Prostate gland (tissue), 2 donors: ENCODE measurements around the gene ABCA8. TPM values are rescaled to one million over a fixed set of nuclear protein-coding genes. Genes with fewer than 3 reads are reported as not detected.
"Not testable (repeated sequence)": the region's sequence is repeated elsewhere in the genome, so short reads cannot be mapped to it uniquely, and the experiment has no call there.

Experiments used
- DNase-seq: peaks from one replicate; pipeline ENCODE4 v3.0.0-alpha.2; 2019; ENCODE audit warnings: low spot score
- H3K27ac ChIP-seq, 2 donors: fragments of 200-600 bp; sonication (generic); 2 replicates each; pipeline ENCODE4 v1.5.1; 2017 to 2019
- H3K27me3 ChIP-seq: fragments of 200-600 bp; sonication (generic); replicated peaks from 2 replicates; pipeline ENCODE4 v1.5.1; 2019; ENCODE audit not compliant: insufficient read depth
- H3K36me3 ChIP-seq, 2 donors: fragments of 200-600 bp; sonication (generic); 1 replicate in 1 of 2; 2 replicates in 1 of 2; pipeline versions ENCODE4 v1.5.1 to v1.8.1; 2017 to 2019
- H3K4me1 ChIP-seq: fragments of 200-600 bp; sonication (generic); replicated peaks from 2 replicates; pipeline ENCODE4 v1.5.1; 2019
- H3K4me3 ChIP-seq, 2 donors: fragments of 200-600 bp; sonication (generic); 2 replicates each; pipeline ENCODE4 v1.5.1; 2017 to 2019
- H3K9me3 ChIP-seq: fragments of 200-600 bp; sonication (generic); 2 replicates; pipeline ENCODE4 v1.5.1; 2017
- POLR2A ChIP-seq: fragments of 450-650 bp; IDR thresholded peaks from one replicate; pipeline ENCODE4 v1.6.1; 2016; ENCODE audit warnings: antibody characterized with exemption, mild to moderate bottlenecking
- POLR2AphosphoS5 ChIP-seq: sonication (generic); formaldehyde crosslinking; IDR thresholded peaks from one replicate; pipeline ENCODE4 v1.6.1; 2017; ENCODE audit warnings: antibody characterized with exemption
- WGBS: methylation state at CpG from one replicate; pipeline ENCODE4 v1.1.5; 2018; 5-methylcytosine and 5-hydroxymethylcytosine counted together
- intact Hi-C: fragments of 100-400 bp; cut with DNase I; formaldehyde crosslinking; loops from one replicate; pipeline ENCODE4 v1.14.2; 2022
- total RNA-seq, 2 donors: library from RNA; depleted of rRNA; stranded (reverse); fragments of >200 nt; gene quantifications; one replicate each; pipeline ENCODE4 v1.1.0, GENCODE V29; 2016
- TF ChIP-seq, protein P1 (sequence below), 4 experiments: fragments of 200-600 bp in 2 of 4; fragments of 450-650 bp in 2 of 4; sonication (generic) in 2 of 4; IDR thresholded peaks; 1 replicate in 3 of 4; 2 replicates in 1 of 4; pipeline ENCODE4 v1.5.1; 2016 to 2019; ENCODE audit warnings: antibody characterized with exemption in 4 of 4, mild to moderate bottlenecking in 2 of 4, moderate library complexity in 2 of 4

Gene ABCA8
- total RNA-seq, 2 donors from 2014 or later = 7.8 to 111 TPM

DNA sequence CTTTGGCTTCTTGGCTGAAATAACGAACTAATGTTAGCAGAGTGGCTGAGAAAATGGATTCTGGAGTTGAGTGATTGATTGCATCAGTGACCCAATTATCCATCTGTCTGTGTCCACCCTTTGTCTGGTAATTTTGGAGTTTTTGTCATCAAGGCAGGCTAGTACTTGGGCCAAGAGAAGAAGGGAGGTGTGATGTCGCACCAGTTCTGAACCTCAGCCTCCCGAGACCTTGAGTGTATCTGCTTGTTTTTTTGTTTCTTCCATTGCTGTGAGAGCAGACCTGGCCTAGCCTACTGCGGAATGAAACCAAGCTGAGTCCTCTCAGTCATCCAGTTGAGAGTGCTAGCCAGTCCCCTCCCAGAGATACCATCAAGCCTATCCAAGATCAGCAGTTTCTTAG is 4.5 kb downstream of the ABCA8 start:
- no peaks in the 10 kb centered on the region for H3K27me3 ChIP-seq
- no peaks in the 10 kb centered on the region for H3K36me3 ChIP-seq
- H3K4me3 ChIP-seq = no peak overlapping the region
- H3K27ac ChIP-seq = no peak overlapping the region
- TF ChIP-seq, protein P1, sequence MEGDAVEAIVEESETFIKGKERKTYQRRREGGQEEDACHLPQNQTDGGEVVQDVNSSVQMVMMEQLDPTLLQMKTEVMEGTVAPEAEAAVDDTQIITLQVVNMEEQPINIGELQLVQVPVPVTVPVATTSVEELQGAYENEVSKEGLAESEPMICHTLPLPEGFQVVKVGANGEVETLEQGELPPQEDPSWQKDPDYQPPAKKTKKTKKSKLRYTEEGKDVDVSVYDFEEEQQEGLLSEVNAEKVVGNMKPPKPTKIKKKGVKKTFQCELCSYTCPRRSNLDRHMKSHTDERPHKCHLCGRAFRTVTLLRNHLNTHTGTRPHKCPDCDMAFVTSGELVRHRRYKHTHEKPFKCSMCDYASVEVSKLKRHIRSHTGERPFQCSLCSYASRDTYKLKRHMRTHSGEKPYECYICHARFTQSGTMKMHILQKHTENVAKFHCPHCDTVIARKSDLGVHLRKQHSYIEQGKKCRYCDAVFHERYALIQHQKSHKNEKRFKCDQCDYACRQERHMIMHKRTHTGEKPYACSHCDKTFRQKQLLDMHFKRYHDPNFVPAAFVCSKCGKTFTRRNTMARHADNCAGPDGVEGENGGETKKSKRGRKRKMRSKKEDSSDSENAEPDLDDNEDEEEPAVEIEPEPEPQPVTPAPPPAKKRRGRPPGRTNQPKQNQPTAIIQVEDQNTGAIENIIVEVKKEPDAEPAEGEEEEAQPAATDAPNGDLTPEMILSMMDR (IDR thresholded peaks at IDR 0.05) = no peak
- no peak for TF ChIP-seq POLR2AphosphoS5
- TF ChIP-seq POLR2A = no peak
- WGBS = 97% methylated on average over 4 of the region's 4 CpGs
- no peaks in the 10 kb centered on the region for H3K9me3 ChIP-seq
- no peaks in the 10 kb centered on the region for H3K4me1 ChIP-seq
- intact Hi-C loops = no loop called here
- DNase-seq = no peak

DNA sequence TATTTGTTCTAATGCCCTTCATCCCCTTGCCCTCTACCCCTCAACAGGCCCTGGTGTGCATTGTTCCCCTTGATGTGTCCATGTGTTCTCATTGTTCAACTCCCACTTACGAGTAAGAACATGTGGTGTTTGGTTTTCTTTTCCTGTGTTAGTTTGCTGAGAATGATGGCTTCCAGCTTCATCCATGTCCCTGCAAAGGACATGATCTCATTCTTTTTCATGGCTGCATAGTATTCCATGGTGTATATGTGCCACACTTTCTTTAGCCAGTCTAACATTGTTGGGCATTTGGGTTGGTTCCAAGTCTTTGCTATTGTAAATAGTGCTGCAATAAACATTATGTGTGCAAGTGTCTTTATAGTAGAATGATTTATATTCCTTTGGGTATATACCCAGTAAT is 7.3 kb downstream of the ABCA8 start:
- not testable (repeated sequence) for DNase-seq, H3K9me3 ChIP-seq
- WGBS = 90% methylated on average over 1 of the region's 1 CpG

DNA sequence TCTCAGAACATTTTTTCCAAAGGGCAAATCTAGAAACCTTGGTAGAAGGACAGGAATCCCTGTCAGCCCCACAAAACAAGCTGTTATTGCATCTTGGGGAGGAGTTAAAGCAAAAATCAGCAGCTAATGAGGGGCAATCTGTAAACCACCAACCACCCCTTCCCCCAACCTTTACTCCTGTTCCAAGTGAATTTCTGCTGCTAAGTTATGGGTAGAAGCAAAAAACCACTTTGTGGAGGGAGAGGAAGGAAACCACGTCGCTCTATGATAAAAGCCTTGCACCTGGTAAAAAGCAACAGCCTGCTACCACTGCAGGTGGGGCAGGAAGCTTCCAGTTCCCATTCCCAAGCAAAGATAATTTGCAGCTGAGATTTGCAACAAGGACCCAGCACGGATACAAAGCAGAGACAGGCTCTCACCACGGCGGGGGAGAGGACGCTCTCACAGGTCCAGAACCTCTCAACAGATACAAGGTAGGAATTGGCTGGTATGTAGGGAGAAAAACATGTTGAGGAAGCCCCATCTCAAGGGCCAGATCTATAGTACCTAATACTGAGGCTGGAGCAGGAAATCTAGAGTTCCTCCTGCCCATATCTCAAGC is 10.7 kb downstream of the ABCA8 start:
- no peak for DNase-seq
- no peaks in the 10 kb centered on the region for H3K27me3 ChIP-seq
- WGBS = 90% methylated on average over 6 of the region's 6 CpGs
- no peak overlapping the region for H3K4me3 ChIP-seq
- TF ChIP-seq POLR2AphosphoS5 (no peak), POLR2A (no peak)
- TF ChIP-seq, protein P1 (IDR thresholded peaks at IDR 0.05) = no peak
- no peaks in the 10 kb centered on the region for H3K9me3 ChIP-seq
- H3K36me3 ChIP-seq = no peaks in the 10 kb centered on the region
- intact Hi-C loops = no loop called here
- no peak overlapping the region for H3K27ac ChIP-seq
- no peaks in the 10 kb centered on the region for H3K4me1 ChIP-seq

More for the DNA sequence above, 7.3 kb downstream of the ABCA8 start:
- H3K27me3 ChIP-seq, H3K27ac ChIP-seq, intact Hi-C loops, H3K36me3 ChIP-seq, H3K4me1 ChIP-seq, H3K4me3 ChIP-seq: not testable (repeated sequence)

DNA sequence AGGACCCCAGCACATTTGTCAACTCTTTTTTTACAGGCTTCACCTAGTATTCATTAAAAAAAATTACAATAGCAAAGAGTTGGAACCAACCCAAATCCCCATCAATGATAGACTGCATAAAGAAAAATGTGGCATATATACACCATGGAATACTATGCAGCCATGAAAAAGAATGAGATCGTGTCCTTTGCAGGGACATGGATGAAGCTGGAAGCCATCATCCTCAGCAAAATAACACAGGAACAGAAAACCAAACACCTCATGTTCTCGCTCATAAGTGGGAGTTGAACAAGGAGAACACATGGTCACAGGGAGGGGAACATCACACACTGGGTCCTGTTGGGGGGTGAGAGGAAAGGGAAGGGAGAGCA is 11.4 kb downstream of the ABCA8 start:
- intact Hi-C loops = not testable (repeated sequence)
- WGBS = 93% methylated on average over 2 of the region's 2 CpGs

DNA sequence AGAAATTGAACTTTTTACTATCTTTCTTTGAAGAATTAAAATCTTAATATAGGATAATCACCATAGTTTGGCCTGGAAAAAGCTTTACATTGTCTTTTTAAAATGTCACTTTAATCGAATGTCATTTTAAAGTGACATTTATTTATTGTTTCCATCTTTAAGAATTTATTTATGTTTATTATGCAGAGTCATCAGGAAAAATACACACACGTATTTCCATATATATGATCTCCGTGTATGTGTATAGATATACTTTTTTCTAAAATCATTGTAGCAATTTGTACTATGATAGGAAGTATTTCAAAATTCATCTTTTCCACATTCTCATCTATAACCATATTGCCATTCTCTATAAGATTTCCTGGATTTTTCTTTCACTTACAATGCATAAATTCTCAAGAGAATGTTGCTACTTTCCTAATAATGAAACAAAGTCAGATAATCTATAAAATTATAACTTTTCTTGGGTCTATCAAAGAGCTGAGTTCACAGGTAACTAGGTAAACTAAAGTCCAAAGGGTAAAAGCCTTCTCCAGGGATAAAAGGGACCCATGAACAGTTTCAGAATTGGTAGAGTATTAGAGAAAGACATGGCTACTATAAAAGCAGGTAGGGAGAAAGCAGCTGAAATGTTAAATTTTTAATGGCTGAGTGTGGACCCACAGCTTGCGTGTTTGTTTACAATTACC is 11.9 kb downstream of the ABCA8 start:
- H3K9me3 ChIP-seq = no peaks in the 10 kb centered on the region
- H3K36me3 ChIP-seq = no peaks in the 10 kb centered on the region
- no peaks in the 10 kb centered on the region for H3K4me1 ChIP-seq
- no peak overlapping the region for H3K27ac ChIP-seq
- intact Hi-C loops = no loop called here
- no peaks in the 10 kb centered on the region for H3K27me3 ChIP-seq
- no peak for DNase-seq
- 78% methylated on average over 4 of the region's 4 CpGs for WGBS
- TF ChIP-seq POLR2A (no peak), POLR2AphosphoS5 (no peak)
- TF ChIP-seq, protein P1 (IDR thresholded peaks at IDR 0.05) = no peak
- no peak overlapping the region for H3K4me3 ChIP-seq

More for the DNA sequence above, 11.4 kb downstream of the ABCA8 start:
- DNase-seq, H3K36me3 ChIP-seq, H3K4me3 ChIP-seq, H3K27me3 ChIP-seq, H3K4me1 ChIP-seq, H3K9me3 ChIP-seq, H3K27ac ChIP-seq: not testable (repeated sequence)

DNA sequence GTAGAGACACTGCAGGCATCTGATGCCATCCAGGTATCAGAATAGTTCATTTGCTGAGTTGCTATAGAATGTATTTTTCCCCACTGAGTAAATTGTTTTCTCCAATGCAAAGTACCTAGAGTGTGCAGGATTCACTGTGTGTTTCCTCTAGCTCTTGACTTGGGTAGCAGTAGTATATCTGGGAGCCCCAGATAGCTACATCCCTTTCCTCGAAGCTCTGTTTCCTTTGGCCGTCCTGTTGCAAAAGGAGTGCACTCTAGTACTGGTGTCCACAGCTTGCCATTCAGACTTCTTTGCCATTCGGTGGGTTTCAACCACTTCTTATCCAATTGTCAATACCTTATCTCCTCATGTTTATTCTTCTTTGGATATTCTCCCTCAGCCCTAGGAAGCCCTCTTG is 12.8 kb downstream of the ABCA8 start:
- H3K4me3 ChIP-seq = no peak overlapping the region
- no peaks in the 10 kb centered on the region for H3K36me3 ChIP-seq
- no peak overlapping the region for H3K27ac ChIP-seq
- 84% methylated on average over 3 of the region's 3 CpGs for WGBS
- TF ChIP-seq POLR2A = no peak
- TF ChIP-seq, protein P1 (IDR thresholded peaks at IDR 0.05) = no peak
- TF ChIP-seq POLR2AphosphoS5 = no peak
- no peaks in the 10 kb centered on the region for H3K9me3 ChIP-seq
- no peaks in the 10 kb centered on the region for H3K27me3 ChIP-seq
- intact Hi-C loops = no loop called here
- H3K4me1 ChIP-seq = no peaks in the 10 kb centered on the region
- DNase-seq = no peak
